Left ventricle myocardium inferior (tissue), 1 donor: ENCODE data around the gene VPS50. TPM values are rescaled to one million over a fixed set of nuclear protein-coding genes. Genes with fewer than 3 reads are reported as not detected.

Experiments used
- DNase-seq: peaks from one replicate; pipeline ENCODE4 v3.0.0-alpha.2; 2020
- H3K27ac ChIP-seq: fragments of 200-600 bp; replicated peaks from 2 replicates; pipeline ENCODE4 v1.8.0; 2021
- H3K27me3 ChIP-seq: fragments of 200-600 bp; 2 replicates; pipeline ENCODE4 v1.8.0; 2021; ENCODE audit warnings: low read depth
- H3K36me3 ChIP-seq: fragments of 200-600 bp; 2 replicates; pipeline ENCODE4 v1.8.0; 2021
- H3K4me1 ChIP-seq: fragments of 200-600 bp; 2 replicates; pipeline ENCODE4 v1.8.0; 2021
- H3K4me3 ChIP-seq: fragments of 200-600 bp; 2 replicates; pipeline ENCODE4 v1.8.0; 2021; ENCODE audit warnings: mild to moderate bottlenecking, moderate library complexity
- H3K9me3 ChIP-seq: fragments of 200-600 bp; replicated peaks from 2 replicates; pipeline ENCODE4 v1.8.0; 2021
- intact Hi-C: fragments of 100-400 bp; cut with micrococcal nuclease; formaldehyde crosslinking; loops from one replicate; pipeline ENCODE4 v1.11.0; 2022
- total RNA-seq: library from RNA; stranded (reverse); fragmentation: NEBNext Ultra II Directional; extraction: Animal tissue kit (Norgen Biotek cat#: 25700); gene quantifications from one replicate; pipeline ENCODE4 v1.2.1, GENCODE V29; 2021
- TF ChIP-seq, protein P1 (sequence below): fragments of 200-600 bp; IDR thresholded peaks from 2 replicates; pipeline ENCODE4 v1.8.0; 2021; ENCODE audit warnings: antibody characterized with exemption, mild to moderate bottlenecking, borderline replicate concordance
- donor health status: DM: no; HTN: yes; CAD: no; lungs with severe emphysema.

The VPS50 gene
- total RNA-seq, 1 donor from 2014 or later: 19.5 TPM

DNA sequence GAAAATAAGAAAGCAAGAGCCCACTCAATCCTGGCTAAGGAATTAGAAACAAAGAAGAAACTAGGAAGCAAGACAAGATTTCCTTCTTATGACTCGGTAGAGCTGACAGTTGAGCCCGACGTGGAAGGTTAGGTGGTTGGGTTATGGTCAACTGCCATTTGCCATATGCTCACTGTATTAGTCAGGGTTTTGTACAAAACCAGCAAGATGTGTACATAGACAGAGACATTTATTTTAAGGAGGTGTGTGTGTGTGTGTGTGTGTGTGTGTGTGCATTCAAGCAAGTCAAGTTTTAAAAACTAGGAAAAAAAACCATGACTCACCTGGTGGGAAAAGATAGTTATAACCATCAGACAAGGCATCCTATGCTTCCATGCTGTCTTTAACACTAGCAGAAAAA is 158.5 kb downstream of the VPS50 start:
- Histone ChIP-seq H3K27me3 (no peaks in the 10 kb centered on the region), H3K4me1 (no peaks in the 10 kb centered on the region), H3K9me3 (no peaks in the 10 kb centered on the region), H3K27ac (no peak overlapping the region), H3K4me3 (no peak overlapping the region), H3K36me3 (no peaks in the 10 kb centered on the region)
- TF ChIP-seq, protein P1, sequence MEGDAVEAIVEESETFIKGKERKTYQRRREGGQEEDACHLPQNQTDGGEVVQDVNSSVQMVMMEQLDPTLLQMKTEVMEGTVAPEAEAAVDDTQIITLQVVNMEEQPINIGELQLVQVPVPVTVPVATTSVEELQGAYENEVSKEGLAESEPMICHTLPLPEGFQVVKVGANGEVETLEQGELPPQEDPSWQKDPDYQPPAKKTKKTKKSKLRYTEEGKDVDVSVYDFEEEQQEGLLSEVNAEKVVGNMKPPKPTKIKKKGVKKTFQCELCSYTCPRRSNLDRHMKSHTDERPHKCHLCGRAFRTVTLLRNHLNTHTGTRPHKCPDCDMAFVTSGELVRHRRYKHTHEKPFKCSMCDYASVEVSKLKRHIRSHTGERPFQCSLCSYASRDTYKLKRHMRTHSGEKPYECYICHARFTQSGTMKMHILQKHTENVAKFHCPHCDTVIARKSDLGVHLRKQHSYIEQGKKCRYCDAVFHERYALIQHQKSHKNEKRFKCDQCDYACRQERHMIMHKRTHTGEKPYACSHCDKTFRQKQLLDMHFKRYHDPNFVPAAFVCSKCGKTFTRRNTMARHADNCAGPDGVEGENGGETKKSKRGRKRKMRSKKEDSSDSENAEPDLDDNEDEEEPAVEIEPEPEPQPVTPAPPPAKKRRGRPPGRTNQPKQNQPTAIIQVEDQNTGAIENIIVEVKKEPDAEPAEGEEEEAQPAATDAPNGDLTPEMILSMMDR: no peak
- intact Hi-C loops: no loop called here
- DNase-seq: no peak

DNA sequence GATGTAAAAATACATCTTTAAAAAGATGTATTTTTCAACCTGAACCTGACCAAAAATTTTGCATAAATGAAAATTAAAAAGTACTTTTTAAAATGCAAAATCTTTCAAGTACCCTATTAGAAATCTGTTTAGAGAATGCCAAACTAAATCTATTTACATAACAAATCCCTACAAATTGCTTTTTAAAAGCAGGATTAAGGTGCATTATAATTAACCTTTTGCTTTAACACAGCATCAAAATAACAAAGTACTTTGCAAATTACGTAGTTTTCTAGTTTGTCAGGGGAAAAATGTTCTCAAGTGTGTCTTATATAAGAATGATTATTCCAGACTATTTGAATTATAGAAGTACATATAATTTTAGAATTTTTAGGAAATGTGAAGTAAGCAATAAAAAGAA is 160.8 kb downstream of the VPS50 start:
- intact Hi-C loops: no loop called here
- no peak for DNase-seq
- no peaks in the 10 kb centered on the region for H3K36me3 ChIP-seq

DNA sequence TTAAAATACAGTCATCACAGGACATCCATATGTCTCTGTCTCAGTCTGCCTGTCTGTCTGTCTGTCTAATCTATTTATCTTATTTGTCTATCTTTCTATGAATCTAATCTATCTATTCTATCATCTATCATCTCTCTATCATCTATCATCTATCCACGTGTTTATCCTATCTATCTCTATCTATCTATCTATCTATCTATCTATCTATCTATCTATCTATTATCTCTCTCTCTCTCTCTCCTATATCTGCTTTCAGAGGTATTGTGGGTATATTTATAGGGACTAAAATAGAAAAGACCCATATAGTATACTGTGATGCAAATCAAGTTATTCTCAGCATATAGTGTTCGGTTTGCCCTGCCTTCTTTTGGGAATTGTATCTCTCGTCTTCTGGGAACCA is 167.5 kb downstream of the VPS50 start:
- intact Hi-C loops: no loop called here
- Histone ChIP-seq H3K9me3 (peaks cover 4% of the 10 kb centered on the region), H3K36me3 (no peaks in the 10 kb centered on the region), H3K27me3 (no peaks in the 10 kb centered on the region), H3K4me1 (no peaks in the 10 kb centered on the region), H3K4me3 (no peak overlapping the region), H3K27ac (no peak overlapping the region)
- DNase-seq: no peak
- TF ChIP-seq, protein P1: no peak

More for the DNA sequence above, 160.8 kb downstream of the VPS50 start:
- Histone ChIP-seq H3K27ac (no peak overlapping the region), H3K9me3 (no peaks in the 10 kb centered on the region), H3K27me3 (no peaks in the 10 kb centered on the region), H3K4me1 (no peaks in the 10 kb centered on the region), H3K4me3 (no peak overlapping the region)
- TF ChIP-seq, protein P1: no peak

DNA sequence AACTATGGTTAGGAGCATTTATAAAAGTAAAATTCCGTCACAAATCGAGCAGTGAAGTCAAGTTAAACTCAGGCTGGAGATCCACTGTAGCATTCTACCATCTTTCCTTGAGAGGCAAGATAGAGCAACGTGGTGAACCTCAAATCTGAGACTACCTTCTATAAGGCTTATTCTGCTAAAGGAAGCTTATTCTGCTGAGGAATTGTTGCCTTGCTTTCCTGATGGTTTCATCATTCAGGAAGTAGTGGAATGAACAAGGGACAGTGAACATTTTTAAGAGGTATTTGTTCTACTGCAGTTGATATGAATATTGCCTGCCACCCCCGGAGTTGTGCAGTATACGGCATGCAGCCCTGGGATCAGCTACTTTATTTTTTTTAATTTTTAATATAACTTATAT is 170.8 kb downstream of the VPS50 start:
- Histone ChIP-seq H3K36me3 (no peaks in the 10 kb centered on the region), H3K4me1 (no peaks in the 10 kb centered on the region), H3K27ac (no peak overlapping the region), H3K27me3 (no peaks in the 10 kb centered on the region), H3K4me3 (no peak overlapping the region), H3K9me3 (peaks cover 30% of the 10 kb centered on the region)
- DNase-seq: no peak
- TF ChIP-seq, protein P1: no peak
- intact Hi-C loops: no loop called here

DNA sequence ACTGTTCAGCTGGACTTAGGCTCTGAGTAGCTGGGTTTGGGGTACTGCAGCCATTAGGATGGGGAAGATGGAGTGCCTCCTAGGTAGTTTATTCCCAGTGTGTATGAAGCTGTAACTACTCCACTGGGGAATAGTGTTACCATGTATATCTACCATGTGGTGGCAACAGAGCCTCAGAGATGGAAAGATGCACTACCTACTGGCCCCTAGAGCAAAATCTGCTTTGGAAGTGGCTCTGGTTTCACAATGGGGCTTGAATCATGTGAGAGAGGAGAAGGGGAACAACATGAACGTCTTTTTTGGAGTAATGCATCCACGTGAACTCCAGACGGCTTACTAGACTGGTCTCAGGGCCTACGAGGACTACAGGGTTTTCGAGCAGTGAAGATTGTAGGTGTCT is 175.1 kb downstream of the VPS50 start:
- Histone ChIP-seq H3K4me3 (no peak overlapping the region), H3K27me3 (no peaks in the 10 kb centered on the region), H3K9me3 (peaks cover 30% of the 10 kb centered on the region), H3K27ac (no peak overlapping the region), H3K36me3 (no peaks in the 10 kb centered on the region), H3K4me1 (no peaks in the 10 kb centered on the region)
- TF ChIP-seq, protein P1: no peak
- no peak for DNase-seq
- intact Hi-C loops: no loop called here

DNA sequence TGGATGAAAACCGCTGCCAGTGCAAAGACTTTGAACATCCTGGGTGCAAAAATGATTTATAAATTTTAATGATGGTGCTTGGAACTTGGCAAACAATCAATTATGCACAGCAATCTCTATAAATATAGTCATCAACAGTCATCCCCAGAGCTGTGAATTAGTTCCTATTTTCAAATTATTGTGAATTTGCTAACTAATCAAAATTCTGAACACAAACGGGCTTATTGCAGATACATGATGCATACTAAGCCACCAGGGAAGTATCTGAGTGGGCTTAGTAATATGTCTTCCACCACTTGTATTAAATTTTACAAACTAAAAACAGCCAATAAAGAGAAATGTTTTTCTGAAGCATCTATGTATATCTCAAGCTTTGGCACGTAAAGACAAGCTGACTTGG is 177.2 kb downstream of the VPS50 start:
- intact Hi-C loops: no loop called here
- TF ChIP-seq, protein P1: no peak
- no peak for DNase-seq

More for the DNA sequence above, 177.2 kb downstream of the VPS50 start:
- Histone ChIP-seq H3K27ac (no peak overlapping the region), H3K4me3 (no peak overlapping the region), H3K9me3 (peaks cover 28% of the 10 kb centered on the region), H3K4me1 (no peaks in the 10 kb centered on the region), H3K27me3 (no peaks in the 10 kb centered on the region), H3K36me3 (no peaks in the 10 kb centered on the region)
